Stimulated activated CD4-positive, alpha-beta T cell treated with anti-CD3 and anti-CD28 coated beads, Interleukin-1b, Interleukin-23, amount 100 ng/mL, for 48 hours (primary cell): ENCODE data around the gene PATL2.
A peak's percentile ranks its signal among the peaks of the same experiment; 100 is the strongest.
"Not testable (repeated sequence)": the region's sequence is repeated elsewhere in the genome, so short reads cannot be mapped to it uniquely, and the experiment has no call there.

Experiments used
- DNase-seq: peaks from one replicate; pipeline ENCODE4 v3.0.0-alpha.2; 2020

Gene PATL2

DNA sequence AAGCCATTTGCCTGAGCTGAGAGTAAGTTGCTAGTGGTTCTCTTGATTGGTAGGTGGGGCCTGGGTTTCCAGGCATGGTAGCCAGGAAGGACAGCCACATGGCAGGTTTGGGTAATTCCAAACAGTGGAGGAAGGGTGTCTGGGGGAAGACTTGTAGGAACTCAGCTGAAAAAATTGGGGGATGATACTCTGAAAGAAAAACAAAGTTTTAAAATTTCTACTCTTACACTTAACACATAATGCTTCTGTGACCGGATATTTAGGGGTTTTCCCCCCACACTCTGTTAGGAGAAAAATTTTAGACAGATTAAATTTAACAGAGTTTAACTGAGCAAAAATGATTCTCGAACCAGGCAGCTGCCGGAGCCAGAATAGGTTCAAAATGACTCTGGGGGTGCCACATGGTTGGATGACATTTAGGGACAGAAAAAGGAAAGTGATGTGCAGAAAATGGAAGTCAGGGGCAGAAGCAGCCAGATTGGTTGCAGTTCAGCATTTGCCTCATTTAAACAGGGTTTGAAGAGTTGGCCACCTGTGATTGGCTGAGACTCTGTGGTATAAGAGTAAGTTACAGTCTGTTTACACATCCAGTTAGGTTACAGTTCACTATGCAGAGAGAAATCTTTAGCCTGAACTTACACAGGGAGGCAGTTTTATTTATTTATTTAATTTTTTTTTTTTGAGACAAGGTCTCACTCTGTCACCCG lies 8.3 kb upstream of the PATL2 start:
- DNase-seq = peak; percentile 85

DNA sequence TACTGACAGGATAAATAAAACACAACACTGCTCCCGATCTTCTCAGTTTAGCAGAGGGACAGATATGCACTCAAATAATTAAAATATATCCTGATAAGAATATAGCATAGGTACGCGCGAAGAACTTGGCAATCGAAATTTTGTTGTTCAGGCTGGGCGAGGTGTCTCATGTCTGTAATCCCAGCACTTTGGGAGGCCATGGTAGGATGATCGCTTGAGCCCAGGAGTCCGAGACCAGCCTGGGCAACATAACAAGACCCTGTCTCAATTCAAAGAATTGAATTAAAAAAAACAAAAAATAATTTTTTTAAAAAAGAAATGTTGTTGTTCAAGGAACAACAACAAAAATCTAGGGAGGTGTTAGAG lies 7.8 kb upstream of the PATL2 start:
- DNase-seq = no peak

DNA sequence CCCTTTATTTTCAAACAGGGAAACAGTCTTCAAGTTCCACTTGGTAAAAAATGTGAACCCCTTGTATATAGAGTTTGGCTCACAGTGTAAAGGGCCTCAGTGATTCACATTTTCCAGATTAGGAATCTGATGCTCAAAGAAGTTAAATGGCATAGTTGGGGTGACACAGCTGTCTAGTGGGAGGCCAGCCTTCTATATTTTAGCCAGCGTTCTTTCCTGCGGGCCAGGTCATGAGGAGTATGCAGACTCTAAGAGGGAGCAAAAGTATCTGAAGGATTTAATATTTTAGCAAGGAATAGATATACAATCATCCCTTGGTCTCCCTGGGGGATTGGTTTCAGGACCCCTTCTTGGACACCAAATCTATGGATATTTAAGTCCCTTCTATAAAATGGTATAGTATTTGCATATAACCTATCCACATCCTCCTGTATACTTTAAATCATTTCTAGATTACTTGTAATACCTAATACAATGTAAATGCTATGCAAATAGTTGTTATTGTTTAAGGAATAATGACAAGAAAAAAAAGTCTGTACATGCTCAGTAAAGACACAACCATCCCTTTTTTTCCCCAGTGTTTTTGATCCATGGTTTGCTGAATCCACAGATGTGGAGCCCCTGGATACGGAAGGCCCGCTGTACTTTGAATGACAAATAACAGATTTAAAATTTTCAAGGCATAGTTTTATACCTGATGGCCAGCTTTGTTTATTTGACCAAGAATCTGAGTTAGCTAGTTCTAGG lies 7.2 kb upstream of the PATL2 start:
- no peak for DNase-seq

DNA sequence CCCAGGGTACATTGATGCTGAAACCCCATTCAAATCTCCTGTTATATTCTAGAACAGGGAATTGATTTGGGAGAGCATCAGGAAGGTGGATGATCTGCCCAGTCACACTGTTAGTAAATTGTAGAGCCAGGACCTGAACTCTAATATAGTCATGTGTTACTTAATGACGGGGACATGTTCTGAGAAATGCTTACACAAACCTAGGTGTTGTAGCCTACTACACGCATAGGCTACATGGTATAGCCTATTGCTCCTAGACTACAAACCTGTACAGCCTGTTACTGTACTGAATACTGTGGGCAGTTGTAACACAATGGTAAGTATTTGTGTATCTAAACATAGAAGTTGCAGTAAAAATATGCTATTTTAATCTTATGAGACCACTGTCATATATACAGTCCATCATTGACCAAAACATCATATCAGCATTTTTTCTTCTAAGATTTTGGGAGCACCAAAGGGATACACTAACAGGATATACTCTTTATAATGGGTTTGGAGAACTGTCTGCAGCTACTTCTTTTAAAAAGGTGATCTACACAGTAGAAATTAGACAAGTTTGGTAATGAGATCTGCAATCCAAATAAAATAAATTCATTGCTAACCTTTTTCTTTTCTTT lies 6.0 kb upstream of the PATL2 start:
- DNase-seq = no peak

DNA sequence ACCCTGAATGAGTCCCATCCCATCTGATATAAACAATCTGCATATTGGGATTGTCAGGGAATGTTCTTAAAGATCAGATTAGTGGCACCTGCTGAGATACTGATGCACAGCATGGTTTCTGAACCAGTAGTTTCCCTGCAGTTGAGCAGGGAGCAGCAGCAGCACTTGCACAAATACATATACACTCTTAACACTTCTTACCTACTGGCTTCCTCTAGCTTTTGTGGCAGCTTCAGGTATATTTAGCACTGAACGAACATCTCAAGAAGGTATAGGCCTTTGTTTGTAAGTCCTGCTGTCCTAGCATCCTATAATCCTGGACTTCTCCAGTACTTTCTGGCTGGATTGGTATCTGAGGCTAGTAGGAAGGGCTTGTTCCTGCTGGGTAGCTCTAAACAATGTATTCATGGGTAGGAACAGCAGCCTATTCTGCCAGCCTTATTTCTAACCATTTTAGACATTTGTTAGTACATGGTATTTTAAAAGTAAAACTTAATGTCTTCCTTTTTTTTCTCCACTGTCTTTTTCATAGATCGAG lies 4.7 kb upstream of the PATL2 start:
- DNase-seq = no peak

DNA sequence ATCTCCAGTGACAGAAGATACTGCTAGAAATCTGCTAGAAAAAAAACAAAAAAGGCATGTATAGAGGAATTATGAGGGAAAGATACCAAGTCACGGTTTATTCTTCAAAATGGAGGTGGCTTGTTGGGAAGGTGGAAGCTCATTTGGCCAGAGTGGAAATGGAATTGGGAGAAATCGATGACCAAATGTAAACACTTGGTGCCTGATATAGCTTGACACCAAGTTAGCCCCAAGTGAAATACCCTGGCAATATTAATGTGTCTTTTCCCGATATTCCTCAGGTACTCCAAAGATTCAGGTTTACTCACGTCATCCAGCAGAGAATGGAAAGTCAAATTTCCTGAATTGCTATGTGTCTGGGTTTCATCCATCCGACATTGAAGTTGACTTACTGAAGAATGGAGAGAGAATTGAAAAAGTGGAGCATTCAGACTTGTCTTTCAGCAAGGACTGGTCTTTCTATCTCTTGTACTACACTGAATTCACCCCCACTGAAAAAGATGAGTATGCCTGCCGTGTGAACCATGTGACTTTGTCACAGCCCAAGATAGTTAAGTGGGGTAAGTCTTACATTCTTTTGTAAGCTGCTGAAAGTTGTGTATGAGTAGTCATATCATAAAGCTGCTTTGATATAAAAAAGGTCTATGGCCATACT lies 4.1 kb upstream of the PATL2 start:
- DNase-seq = no peak

DNA sequence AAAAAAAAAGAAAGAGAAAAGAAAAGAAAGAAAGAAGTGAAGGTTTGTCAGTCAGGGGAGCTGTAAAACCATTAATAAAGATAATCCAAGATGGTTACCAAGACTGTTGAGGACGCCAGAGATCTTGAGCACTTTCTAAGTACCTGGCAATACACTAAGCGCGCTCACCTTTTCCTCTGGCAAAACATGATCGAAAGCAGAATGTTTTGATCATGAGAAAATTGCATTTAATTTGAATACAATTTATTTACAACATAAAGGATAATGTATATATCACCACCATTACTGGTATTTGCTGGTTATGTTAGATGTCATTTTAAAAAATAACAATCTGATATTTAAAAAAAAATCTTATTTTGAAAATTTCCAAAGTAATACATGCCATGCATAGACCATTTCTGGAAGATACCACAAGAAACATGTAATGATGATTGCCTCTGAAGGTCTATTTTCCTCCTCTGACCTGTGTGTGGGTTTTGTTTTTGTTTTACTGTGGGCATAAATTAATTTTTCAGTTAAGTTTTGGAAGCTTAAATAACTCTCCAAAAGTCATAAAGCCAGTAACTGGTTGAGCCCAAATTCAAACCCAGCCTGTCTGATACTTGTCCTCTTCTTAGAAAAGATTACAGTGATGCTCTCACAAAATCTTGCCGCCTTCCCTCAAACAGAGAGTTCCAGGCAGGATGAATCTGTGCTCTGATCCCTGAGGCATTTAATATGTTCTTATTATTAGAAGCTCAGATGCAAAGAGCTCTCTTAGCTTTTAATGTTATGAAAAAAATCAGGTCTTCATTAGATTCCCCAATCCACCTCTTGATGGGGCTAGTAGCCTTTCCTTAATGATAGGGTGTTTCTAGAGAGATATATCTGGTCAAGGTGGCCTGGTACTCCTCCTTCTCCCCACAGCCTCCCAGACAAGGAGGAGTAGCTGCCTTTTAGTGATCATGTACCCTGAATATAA lies 2.2 kb upstream of the PATL2 start:
- DNase-seq = no peak

DNA sequence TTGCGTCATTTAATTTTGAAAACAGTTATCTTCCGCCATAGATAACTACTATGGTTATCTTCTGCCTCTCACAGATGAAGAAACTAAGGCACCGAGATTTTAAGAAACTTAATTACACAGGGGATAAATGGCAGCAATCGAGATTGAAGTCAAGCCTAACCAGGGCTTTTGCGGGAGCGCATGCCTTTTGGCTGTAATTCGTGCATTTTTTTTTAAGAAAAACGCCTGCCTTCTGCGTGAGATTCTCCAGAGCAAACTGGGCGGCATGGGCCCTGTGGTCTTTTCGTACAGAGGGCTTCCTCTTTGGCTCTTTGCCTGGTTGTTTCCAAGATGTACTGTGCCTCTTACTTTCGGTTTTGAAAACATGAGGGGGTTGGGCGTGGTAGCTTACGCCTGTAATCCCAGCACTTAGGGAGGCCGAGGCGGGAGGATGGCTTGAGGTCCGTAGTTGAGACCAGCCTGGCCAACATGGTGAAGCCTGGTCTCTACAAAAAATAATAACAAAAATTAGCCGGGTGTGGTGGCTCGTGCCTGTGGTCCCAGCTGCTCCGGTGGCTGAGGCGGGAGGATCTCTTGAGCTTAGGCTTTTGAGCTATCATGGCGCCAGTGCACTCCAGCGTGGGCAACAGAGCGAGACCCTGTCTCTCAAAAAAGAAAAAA lies 1.4 kb upstream of the PATL2 start:
- peak; percentile 68 for DNase-seq

DNA sequence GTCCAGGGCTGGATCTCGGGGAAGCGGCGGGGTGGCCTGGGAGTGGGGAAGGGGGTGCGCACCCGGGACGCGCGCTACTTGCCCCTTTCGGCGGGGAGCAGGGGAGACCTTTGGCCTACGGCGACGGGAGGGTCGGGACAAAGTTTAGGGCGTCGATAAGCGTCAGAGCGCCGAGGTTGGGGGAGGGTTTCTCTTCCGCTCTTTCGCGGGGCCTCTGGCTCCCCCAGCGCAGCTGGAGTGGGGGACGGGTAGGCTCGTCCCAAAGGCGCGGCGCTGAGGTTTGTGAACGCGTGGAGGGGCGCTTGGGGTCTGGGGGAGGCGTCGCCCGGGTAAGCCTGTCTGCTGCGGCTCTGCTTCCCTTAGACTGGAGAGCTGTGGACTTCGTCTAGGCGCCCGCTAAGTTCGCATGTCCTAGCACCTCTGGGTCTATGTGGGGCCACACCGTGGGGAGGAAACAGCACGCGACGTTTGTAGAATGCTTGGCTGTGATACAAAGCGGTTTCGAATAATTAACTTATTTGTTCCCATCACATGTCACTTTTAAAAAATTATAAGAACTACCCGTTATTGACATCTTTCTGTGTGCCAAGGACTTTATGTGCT lies 721 bp upstream of the PATL2 start:
- DNase-seq = peak; percentile 64

DNA sequence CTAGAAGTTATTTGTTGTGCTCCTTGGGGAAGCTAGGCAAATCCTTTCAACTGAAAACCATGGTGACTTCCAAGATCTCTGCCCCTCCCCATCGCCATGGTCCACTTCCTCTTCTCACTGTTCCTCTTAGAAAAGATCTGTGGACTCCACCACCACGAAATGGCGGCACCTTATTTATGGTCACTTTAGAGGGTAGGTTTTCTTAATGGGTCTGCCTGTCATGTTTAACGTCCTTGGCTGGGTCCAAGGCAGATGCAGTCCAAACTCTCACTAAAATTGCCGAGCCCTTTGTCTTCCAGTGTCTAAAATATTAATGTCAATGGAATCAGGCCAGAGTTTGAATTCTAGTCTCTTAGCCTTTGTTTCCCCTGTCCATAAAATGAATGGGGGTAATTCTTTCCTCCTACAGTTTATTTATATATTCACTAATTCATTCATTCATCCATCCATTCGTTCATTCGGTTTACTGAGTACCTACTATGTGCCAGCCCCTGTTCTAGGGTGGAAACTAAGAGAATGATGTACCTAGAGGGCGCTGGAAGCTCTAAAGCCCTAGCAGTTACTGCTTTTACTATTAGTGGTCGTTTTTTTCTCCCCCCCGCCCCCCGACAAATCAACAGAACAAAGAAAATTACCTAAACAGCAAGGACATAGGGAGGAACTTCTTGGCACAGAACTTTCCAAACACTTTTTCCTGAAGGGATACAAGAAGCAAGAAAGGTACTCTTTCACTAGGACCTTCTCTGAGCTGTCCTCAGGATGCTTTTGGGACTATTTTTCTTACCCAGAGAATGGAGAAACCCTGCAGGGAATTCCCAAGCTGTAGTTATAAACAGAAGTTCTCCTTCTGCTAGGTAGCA lies 657 bp downstream of the PATL2 start:
- no peak for DNase-seq

DNA sequence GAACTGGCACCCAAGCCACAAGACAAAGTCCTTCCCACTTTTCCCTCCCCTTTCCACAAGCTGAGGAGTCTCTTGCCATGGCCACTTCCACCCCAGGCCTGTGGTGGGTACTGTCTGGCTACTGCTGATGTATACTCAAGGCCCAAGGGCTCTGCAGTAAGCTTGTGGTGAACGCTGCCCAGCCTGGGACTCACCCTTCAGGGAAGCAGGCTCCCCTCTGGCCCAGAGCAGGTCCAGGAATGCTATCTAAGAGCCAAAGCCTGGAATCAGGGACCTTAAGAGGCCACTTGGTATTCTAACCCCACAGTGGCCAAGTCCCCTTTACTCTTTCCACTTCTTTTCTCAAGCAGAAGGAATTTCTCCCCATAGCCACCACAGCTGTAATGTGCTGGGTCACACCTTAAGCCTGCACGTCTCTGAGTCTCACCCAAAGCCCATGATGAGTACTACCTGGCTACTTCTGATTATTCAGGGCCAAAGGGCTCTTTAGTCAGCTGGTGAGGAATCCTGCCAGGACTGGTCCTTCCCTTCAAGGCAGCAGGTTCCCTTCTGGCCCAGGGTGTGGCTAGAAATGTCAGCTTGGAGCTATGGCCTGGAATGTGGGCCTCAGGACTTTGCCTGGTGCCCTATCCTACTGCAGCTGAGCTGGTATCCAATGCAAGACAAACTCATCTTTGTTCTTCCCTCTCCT lies 4.0 kb downstream of the PATL2 start:
- no peak for DNase-seq

DNA sequence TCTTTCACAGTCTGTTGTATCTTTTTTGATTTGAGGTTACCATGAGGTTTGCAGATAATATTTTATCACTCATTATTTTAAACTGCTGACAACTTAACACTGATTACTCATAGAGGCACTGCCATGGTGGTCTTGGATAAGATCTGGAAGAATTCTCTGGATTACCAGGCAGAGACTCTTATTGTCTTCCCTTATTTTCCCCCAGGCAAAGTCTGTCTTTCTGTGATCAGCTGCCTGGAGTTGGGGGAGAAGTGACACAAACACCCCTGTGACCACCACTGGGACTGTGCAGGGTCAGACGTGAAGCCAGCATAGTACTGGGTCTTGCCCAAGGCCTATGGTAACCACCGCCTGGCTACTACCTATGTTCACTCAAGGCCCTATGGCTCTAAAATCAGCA lies 4.7 kb downstream of the PATL2 start:
- no peak for DNase-seq

DNA sequence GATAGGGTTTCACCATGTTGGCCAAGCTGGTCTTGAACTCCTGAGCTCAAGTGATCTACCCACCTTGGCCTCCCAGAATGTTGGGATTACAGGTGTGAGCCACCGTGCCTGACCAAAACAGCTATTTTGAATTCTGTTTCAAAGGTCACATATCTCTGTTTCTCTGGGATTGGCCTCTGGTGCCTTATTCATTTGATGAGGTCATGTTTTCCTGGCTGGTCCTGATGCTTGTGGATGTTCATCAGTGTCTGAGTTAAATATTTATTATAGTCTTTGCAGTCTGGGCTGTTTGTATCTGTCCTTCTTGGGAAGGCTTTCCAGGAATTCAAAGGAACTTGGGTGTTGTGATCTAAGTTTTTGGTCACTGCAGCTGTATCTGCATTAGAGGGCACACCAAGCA lies 5.1 kb downstream of the PATL2 start:
- no peak for DNase-seq

DNA sequence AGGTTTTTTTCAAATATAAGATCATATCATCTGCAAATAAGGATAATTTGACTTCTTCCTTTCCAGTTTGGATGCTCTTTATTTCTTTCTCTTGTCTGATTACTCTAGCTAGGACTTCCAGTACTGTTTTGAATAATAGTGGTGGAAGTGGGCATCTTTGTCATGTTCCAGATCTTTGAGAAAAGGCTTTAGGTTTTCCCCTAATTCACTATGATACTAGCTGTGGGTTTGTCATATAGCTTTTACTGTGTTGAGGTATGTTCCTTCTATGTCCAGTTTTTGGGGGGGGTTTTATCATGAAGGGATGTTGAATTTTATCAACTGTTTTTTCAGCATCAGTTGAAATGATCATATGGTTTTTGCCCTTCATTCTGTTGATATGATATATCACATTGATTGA lies 10.4 kb downstream of the PATL2 start:
- not testable (repeated sequence) for DNase-seq

DNA sequence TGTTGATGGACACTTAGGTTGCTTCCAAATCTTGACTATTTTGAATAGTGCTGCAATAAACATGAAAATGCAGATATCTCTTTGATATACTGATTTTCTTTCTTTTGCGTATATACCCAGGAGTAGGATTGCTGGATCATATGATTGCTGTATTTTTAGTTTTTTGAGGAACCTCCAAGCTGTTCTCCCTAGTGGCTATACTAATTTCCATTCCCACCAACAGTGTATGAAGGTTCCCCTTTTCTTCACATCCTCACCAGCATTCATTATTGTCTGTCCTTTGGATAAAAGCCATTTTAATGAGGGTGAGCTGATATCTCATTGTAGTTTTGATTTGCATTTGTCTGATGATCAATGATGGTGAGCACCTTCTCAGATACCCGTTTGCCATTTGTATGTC lies 12.5 kb downstream of the PATL2 start:
- DNase-seq = no peak

DNA sequence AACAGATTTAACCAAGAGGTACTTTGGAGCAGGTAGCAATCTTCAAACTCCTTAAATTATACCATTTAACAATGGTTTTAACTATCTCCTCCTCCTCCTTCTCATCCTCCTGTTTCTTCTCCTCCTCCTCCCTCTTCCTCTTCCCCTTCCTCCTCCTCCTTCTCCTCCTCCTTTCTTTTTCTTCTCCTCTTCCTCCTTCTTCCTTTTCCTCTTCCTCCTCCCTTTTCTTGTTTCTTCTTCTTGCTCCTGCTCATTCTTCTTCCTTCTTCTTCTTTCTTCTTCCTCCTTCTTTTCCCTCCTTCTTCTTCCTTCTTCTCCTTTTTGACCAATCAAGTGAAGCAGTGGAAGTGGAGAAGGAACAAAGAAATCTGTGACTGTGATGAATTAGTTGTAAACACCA lies 14.1 kb downstream of the PATL2 start:
- no peak for DNase-seq

DNA sequence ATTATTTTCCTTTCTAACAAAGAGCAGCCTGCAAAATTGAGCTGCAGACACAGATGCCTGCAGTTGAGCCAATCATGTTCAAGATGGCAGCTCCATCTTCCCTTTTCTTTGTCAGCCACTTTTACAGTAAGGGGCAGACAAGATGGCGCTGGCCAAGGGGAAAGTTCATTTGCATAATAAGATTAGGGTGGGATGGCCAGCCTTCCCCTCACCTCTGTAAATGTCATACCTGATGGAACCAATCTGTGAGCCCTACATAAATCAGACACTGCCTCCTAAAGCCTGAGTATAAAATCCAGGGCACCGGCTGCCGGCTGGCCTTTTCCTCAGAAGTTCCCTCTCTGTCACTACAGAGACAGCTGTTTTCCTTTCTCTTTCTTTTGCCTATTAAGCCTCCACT lies 15.8 kb downstream of the PATL2 start:
- no peak for DNase-seq

DNA sequence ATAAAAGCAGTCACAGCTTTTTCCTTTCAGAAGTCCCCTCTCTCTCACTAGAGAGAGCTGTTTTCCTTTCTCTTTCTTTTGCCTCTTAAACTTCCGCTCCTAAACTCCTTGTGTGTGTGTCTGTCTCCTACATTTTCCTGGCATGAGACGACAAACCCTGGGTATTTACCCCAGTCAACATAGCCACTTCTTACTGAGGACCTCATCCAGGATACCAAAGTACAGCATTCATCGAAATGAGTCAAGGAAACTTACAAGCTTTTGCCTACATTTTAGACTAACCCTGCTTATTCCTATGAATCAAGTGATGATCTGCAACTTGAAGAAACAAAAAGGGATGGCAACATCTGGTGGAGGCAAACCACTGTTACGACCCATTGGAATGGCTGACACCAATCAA lies 16.7 kb downstream of the PATL2 start:
- DNase-seq = no peak

DNA sequence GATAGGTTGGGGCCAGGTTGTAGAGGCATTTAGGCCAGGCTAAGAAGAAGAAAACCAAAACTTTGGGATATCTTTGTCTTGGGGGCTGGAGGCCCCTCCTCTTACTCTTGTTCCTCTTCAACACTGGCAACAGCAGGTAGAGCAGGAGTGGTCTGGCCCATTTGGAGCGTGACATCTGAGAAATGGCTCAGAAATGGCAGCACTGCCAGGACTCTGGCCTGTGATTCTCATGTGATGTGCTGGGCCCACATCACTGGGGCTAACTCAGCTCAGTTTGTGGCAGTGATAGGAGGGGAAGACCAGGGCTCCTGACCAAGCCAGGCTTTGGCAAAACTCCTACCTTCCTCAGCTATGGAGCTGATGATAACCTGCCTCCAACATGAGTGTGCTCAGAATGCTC lies 18.5 kb downstream of the PATL2 start:
- DNase-seq = no peak

DNA sequence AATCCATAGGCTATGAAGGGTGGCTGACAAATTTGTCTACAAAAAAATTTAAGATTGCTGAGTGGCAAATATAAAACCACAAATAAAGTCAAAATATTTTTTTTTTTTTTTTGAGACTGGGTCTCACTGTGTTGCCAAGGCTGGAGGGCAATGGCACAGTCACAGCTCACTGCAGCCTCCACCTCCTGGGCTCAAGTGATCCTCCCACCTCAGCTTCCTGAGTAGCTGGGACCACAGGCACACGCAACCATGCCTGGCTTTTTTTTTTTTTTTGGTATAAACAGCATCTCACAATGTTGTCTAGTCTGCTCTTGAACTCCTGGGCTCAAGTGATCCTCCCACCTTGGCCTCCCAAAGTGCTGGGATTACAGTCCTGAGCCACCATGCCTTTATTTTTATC lies 20.9 kb downstream of the PATL2 start:
- DNase-seq = not testable (repeated sequence)
